MM.1S (cell line): ENCODE measurements around the gene CSNK1A1.

Experiments used
- EZH2 ChIP-seq: fragments of 300-600 bp; sonication (generic); optimal IDR thresholded peaks from 2 replicates; pipeline ENCODE3; 2017; ENCODE audit warnings: low read depth, mild to moderate bottlenecking, antibody characterized with exemption, low read length, mixed read lengths
- TF ChIP-seq, protein P1 (sequence below): fragments of 300-600 bp; sonication (generic); IDR thresholded peaks from 2 replicates; pipeline ENCODE4 v1.5.1; 2016; ENCODE audit warnings: antibody characterized with exemption, low read length, mixed read lengths

DNA sequence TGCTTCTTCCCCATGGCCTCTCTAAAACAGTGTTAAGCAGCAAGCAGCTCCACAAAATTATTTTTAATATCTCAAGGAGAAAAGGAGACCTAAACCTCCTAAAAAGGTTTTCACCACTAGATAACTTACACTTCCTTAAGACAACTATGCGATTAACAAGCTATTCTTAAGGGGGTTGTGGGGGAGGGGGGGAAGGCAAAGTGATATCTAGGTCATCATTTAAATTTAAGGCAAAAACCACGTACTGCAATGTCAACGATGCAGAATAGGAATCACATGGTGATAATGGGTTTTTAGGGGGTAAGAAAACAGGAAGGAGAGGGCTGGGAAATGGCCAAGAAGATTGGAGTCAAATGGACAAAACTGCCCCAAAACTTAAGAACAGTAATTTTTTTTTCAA is 32.6 kb downstream of the CSNK1A1 start:
- TF ChIP-seq, protein P1, sequence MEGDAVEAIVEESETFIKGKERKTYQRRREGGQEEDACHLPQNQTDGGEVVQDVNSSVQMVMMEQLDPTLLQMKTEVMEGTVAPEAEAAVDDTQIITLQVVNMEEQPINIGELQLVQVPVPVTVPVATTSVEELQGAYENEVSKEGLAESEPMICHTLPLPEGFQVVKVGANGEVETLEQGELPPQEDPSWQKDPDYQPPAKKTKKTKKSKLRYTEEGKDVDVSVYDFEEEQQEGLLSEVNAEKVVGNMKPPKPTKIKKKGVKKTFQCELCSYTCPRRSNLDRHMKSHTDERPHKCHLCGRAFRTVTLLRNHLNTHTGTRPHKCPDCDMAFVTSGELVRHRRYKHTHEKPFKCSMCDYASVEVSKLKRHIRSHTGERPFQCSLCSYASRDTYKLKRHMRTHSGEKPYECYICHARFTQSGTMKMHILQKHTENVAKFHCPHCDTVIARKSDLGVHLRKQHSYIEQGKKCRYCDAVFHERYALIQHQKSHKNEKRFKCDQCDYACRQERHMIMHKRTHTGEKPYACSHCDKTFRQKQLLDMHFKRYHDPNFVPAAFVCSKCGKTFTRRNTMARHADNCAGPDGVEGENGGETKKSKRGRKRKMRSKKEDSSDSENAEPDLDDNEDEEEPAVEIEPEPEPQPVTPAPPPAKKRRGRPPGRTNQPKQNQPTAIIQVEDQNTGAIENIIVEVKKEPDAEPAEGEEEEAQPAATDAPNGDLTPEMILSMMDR: no peak
- TF ChIP-seq EZH2: no peak
